NCI-H2029 (cell line): ENCODE results near the gene ADGRL3.

Source experiments
- DNase-seq: peaks from one replicate; lab custom pipeline; 2025; lab: John Stamatoyannopoulos, UW

ADGRL3 gene

DNA sequence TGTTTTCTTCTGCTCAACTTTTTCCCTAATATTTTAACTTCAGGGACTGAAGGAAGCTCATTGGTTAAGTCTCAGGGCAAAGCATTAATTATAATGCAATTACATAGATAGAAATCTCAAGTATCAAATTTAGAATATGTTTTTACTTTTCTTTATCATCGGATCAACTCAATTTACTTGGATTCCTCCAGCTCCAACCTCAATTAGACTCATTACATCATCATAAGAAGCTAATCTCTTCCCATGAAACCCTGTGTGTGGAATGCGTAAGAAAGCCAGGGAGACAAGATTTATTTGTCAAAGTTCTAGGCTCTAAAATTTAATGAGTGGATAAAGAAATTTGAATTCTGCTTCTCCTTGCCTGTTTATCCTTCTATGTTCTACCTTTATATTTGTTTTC lies 918.4 kb downstream of the ADGRL3 start:
- no peak for DNase-seq

DNA sequence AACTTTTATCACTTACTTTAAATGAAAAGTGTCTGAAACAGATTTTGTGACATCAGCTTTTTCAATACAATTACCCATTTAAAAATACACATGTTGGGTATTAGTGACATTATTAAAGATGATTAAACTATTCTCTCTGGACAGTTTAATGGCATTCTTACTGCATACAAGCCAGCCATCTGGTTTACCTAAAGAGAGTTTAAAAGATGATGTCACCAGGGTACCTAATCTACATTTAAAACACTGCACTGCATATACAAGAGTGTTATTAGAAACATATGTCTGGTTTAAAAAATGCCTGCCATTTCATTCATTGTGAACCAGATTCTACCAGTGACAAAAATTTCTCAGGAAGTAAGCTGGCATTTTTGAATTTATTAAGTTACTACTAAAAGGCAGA lies 919.1 kb downstream of the ADGRL3 start:
- no peak for DNase-seq

DNA sequence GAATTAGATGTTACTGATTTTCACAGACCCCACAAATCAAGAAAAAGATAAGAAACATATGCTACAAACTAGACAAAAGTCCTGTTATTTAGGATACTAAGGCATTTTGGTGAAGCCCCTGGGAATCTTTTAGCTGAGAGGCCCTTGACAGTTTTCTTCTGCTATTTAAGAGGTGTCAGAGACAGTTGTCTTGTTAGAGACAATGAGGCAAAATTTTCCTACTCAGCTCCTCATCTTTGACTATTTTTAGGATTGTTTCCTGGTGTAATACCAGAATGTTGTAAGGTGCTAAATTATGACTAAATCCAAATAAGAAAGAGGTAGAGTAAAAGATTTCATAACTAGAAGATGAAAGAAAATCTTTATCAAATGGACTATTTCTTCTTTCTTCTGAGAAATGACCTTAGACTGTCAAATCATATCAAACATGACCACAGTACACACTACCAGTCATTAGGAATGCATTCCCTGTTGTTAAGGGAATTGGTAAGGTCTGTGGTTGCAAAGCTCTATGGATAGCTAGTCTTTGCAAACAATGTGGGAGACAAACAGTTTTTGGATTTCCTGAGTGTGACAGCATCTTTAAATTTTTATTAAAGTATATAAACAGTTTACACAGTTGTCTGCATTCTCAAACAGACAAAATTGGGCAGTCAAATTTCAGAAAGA lies 926.1 kb downstream of the ADGRL3 start:
- DNase-seq, result no peak
